Measurements from ENCODE around the gene TRIM7.
"Not testable (repeated sequence)": the region's sequence is repeated elsewhere in the genome, so short reads cannot be mapped to it uniquely, and the experiment has no call there.

TRIM7 gene

DNA sequence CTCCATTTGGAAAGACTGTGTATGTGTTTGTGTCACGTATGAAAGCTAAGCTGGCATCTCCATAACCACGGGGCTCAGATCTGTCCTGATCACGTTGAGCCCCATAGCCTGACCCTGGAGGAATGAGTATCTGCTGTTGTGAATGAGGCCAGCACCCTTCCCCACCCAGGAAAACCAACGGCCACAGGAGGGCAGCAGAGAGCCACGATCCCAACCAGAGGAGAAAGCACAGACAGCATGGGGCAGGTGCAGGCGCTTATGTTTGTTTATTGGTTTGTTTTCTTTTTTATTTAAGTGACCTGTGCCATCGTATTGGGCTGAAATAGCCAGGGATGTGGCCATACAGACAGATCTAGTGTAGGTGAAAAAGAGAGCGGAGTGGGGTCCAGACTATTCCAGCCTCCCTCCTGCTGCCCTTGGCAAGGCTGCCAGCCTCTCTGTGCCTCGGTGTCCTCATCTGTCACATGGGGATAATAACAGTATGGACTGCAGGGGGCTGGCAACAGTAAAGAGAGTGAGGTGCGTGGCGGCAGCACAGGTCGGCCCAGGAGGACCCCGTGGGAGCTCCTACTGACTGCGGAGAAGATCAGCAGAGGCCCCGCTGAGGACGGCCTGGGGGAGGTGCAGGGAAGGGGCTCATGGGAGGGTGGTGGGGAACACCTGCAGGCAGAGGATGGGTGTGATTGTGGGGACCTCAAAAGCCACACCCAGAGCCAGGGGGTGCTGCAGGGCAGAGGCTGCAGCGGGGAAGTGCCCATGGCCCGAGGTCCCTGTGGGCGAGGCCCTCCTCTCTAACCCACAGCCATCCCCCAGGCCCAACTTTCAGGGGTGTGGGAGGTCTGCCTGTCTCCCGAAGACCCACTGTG is 45.5 kb downstream of the TRIM7 start:
- DNase-seq (ENCODE audit: insufficient read length, low spot score) (peak; percentile 76), FAIRE-seq (peak; percentile 93)

DNA sequence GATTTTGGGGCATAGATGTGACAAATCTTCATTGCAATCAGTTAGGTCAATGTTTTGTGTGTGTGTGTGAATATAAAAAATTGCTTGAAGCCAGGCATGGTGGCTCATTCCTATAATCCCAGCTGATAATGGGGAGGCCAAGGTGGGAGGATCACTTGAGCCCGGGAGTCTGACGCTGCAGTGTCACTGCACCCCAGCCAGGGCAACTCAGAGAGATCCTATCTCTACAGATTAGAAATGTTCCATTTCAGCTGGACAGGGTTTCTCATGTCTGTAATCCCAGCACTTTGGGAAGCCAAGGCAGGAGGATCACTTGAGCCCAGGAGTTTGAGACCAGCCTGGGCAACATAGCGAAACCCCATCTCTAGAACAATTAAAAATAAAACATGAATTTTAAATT is 46.1 kb downstream of the TRIM7 start:
- DNase-seq (ENCODE audit: insufficient read length, low spot score), result no peak
- FAIRE-seq, result no peak

- no peak for DNase-seq (ENCODE audit: insufficient read length, low spot score)
- FAIRE-seq, result no peak
Measured at GRCh38 chr5:181156758-181157157, 48.2 kb downstream of the TRIM7 start.

DNA sequence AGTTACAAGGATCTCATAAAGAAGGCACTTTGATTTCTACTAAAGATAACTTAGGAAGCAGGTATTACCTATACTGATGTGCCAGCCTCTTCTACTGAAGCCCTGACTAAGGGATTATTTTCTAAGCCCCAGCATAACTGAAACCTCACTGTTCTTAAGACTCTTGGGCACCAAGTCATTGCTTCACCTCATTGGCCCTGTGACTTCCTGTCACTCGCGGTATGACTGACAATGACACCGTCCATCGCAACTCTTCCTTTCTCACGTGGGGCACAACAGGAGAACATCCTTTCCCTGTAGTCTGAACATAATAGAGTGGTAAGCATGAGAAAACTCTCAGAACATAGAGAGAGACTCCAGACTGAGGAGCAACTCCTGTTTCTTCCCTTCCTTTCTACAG is 51.2 kb downstream of the TRIM7 start:
- FAIRE-seq, result no peak
- no peak for DNase-seq (ENCODE audit: insufficient read length, low spot score)

GRCh38 chr5:181152406-181152805 is 52.6 kb downstream of the TRIM7 start:
- FAIRE-seq (no peak), DNase-seq (ENCODE audit: insufficient read length, low spot score) (no peak)

GRCh38 chr5:181151146-181151545 is 53.9 kb downstream of the TRIM7 start:
- FAIRE-seq (no peak), DNase-seq (ENCODE audit: insufficient read length, low spot score) (no peak)

DNA sequence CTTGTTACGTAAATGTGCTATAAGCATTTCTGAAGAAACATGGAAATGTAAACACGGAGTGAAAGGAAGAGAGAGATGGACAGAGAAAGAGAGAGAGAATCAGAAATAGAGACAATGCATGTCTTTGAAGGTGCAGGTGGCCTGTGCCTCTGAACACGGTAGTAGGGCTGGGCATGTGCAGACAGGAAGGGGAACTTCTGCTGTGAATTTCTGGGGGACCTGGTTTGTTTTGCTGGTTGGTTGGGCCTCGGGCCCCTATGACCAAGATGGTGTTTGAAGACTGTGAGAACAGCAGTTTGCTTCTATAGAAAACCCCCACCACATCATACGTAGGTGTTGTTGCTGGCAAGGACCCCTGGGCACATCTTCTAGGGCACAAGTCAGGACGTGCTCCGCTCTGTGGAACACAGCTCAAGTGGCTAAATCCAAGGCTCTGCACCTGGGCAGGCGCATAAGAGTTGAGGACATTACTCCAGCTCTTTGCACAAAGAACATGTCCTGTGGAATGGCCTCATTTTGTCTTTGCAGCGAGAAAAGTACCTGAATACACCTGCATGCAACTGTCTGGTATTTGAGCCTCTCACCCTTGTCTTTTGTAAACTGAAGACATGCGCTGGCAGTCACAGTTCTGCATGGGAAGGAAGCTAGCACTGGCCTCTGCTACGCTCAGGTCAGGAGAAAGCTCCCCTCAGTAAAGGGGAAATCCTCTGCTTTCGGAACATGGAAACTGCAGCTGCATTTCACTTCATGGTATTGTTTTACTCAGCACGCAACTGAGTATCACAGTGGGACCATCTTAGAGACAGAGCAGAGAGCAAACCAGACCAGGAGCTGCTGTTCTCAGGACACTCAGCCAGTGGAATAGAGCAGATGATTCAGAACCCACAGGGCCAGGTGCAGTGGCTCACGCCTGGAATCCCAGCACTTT is 54.9 kb downstream of the TRIM7 start:
- DNase-seq (ENCODE audit: insufficient read length, low spot score) (no peak), FAIRE-seq (no peak)

GRCh38 chr5:181149355-181149754 is 55.6 kb downstream of the TRIM7 start:
- no peak for DNase-seq (ENCODE audit: insufficient read length, low spot score)
- FAIRE-seq, result no peak

- not testable (repeated sequence) for FAIRE-seq; DNase-seq (ENCODE audit: insufficient read length, low spot score)
Measured at GRCh38 chr5:181146927-181147636, 57.9 kb downstream of the TRIM7 start, which contains the start of gene OR2V2. OR2V2 (plus strand) TSS chr5:181147586; CDS start chr5:181154943, 7,357 bp downstream.

DNA sequence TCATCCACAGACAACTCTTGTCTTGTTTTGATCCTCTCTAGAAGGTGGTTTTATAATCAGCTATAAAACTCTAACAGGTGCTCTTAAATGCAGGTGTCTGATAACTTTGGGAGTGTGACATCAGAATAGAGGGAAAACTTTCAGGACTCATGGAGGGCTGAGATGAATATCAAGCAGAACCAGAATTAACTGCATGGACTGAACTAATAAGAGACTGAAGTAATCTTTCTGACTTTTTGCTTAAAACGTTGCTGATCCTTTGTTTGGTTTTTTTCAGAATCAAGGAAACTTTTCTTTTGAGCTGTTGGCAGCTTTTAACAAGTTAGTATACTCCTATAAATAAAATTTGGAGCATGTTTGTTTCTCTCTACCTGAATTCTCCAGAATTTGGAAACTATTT is 59.9 kb downstream of the TRIM7 start:
- no peak for DNase-seq (ENCODE audit: insufficient read length, low spot score)
- FAIRE-seq, result no peak
